ENCODE measurements around the gene IFI6. TPM values are rescaled to one million over a fixed set of nuclear protein-coding genes. Genes with fewer than 3 reads are reported as not detected.

The IFI6 gene
- total and polyA plus RNA-seq, 11 donors: 18.3 to 140 (median 61.9) TPM

- TF ChIP-seq CTCF (IDR thresholded peaks at IDR 0.05) (no peak), POLR2A (IDR thresholded peaks at IDR 0.05) (no peak)
- Histone ChIP-seq H3K4me3 (no peak overlapping the region), H3K9me3 (peaks cover 0 to 26% (median 10%) of the 10 kb centered on the region in 12 donors), H3K4me1 (no peaks in the 10 kb centered on the region), H3K27me3 (no peaks in the 10 kb centered on the region), H3K27ac (no peak overlapping the region), H3K36me3 (no peaks in the 10 kb centered on the region)
- ATAC-seq (no peak), DNase-seq (no peak)
- intact Hi-C loops (cut with DNase I): loop anchor here in 2 of 10 donors (5.0 to 10.0 kb wide), 2 partner anchors 44 to 296 kb away; no protein-coding TSS in a partner anchor
Observed at GRCh38 chr1:27678747-27679146, 6.8 kb upstream of the IFI6 start.

- Histone ChIP-seq H3K4me1 (peaks cover 0 to 18% (median 9%) of the 10 kb centered on the region in 12 donors), H3K27me3 (no peaks in the 10 kb centered on the region), H3K9me3 (peaks cover 0 to 16% (median 6%) of the 10 kb centered on the region in 12 donors), H3K36me3 (no peaks in the 10 kb centered on the region), H3K27ac (no peak overlapping the region), H3K4me3 (no peak overlapping the region)
- ATAC-seq (no peak), DNase-seq (no peak)
- intact Hi-C loops (cut with DNase I): loop anchor here in 2 of 10 donors (5.0 to 10.0 kb wide), 2 partner anchors 46 to 298 kb away; no protein-coding TSS in a partner anchor
- TF ChIP-seq CTCF (IDR thresholded peaks at IDR 0.05): no peak
- no peak for TF ChIP-seq POLR2A (IDR thresholded peaks at IDR 0.05)
- WGBS, 4 donors: 93 to 98% (median 97%) methylated on average over 1 of the region's 1 CpG
Observed at GRCh38 chr1:27676410-27676809, 4.4 kb upstream of the IFI6 start.

- no peak for TF ChIP-seq POLR2A (IDR thresholded peaks at IDR 0.05)
- no peak for TF ChIP-seq CTCF (IDR thresholded peaks at IDR 0.05)
- DNase-seq (no peak), ATAC-seq (no peak)
- peaks cover 0 to 49% (median 23%) of the 10 kb centered on the region in 12 donors for H3K4me1 ChIP-seq
- no peaks in the 10 kb centered on the region for H3K9me3 ChIP-seq
- H3K4me3 ChIP-seq: peak overlapping the region in 9 of 12 donors; percentile 55 to 94 (median 66)
- H3K36me3 ChIP-seq: peaks cover 0 to 10% (median 6%) of the 10 kb centered on the region in 9 donors
- H3K27ac ChIP-seq: peak overlapping the region; percentile 43 to 92 (median 86)
- no peaks in the 10 kb centered on the region for H3K27me3 ChIP-seq
- intact Hi-C loops (cut with DNase I): loop anchor here in 8 of 10 donors (1.0 to 10.0 kb wide), 5 partner anchors 50 to 302 kb away; partner anchors contain the start of genes FAM76A (in 7 of the 8) and STX12 (in 1 of the 8)
Observed at GRCh38 chr1:27672750-27673112, 739 bp upstream of the IFI6 start.

GRCh38 chr1:27669876-27670275 is 2.1 kb downstream of the IFI6 start:
- no peak for TF ChIP-seq POLR2A (IDR thresholded peaks at IDR 0.05)
- no peak for TF ChIP-seq CTCF (IDR thresholded peaks at IDR 0.05)
- no peak for DNase-seq
- no peak for ATAC-seq
- peak overlapping the region in 4 of 12 donors; percentile 9 to 45 (median 24) for H3K27ac ChIP-seq
- H3K9me3 ChIP-seq: no peaks in the 10 kb centered on the region
- peaks cover 0 to 61% (median 23%) of the 10 kb centered on the region in 12 donors for H3K4me1 ChIP-seq
- H3K36me3 ChIP-seq: peaks cover 0 to 36% (median 17%) of the 10 kb centered on the region in 9 donors
- intact Hi-C loops (cut with DNase I): loop anchor here in 8 of 10 donors (5.0 to 10.0 kb wide), 9 partner anchors 155 to 375 kb away; partner anchors contain the start of gene GPR3 (in 2 of the 8)
- no peaks in the 10 kb centered on the region for H3K27me3 ChIP-seq
- peak overlapping the region in 10 of 12 donors; percentile 42 to 94 (median 55) for H3K4me3 ChIP-seq
- 63 to 76% (median 76%) methylated on average over 4 of the region's 4 CpGs for WGBS, 4 donors
